Neuron (in vitro differentiated cells): Measurements from ENCODE around the gene TSBP1.
"Not testable (repeated sequence)": the region's sequence is repeated elsewhere in the genome, so short reads cannot be mapped to it uniquely, and the experiment has no call there.

ENCODE experiments used
- H2AFZ ChIP-seq: one replicate; pipeline ENCODE4 v1.6.1; 2013; ENCODE audit warnings: low read depth, mild to moderate bottlenecking, inconsistent platforms, low read length, moderate library complexity
- H3K27me3 ChIP-seq: one replicate; pipeline ENCODE4 v1.6.1; 2013; ENCODE audit warnings: low read length; ENCODE audit not compliant: insufficient read depth
- H3K36me3 ChIP-seq: one replicate; pipeline ENCODE4 v1.6.1; 2013; ENCODE audit warnings: low read length; ENCODE audit not compliant: insufficient read depth
- H3K4me1 ChIP-seq: one replicate; pipeline ENCODE4 v1.6.1; 2013; ENCODE audit warnings: low read length; ENCODE audit not compliant: insufficient read depth
- H3K4me3 ChIP-seq: 2 replicates; pipeline ENCODE4 v1.5.1; 2013; ENCODE audit warnings: mild to moderate bottlenecking, low read length, moderate library complexity
- H3K9me3 ChIP-seq: one replicate; pipeline ENCODE4 v1.6.1; 2013; ENCODE audit warnings: low read length

Gene TSBP1

GRCh38 chr6:32291543-32291942 is 80.2 kb downstream of the TSBP1 start:
- no peaks in the 10 kb centered on the region for H3K4me1 ChIP-seq
- no peaks in the 10 kb centered on the region for H3K27me3 ChIP-seq
- no peaks in the 10 kb centered on the region for H3K36me3 ChIP-seq
- H3K4me3 ChIP-seq = no peak overlapping the region
- no peaks in the 10 kb centered on the region for H3K9me3 ChIP-seq
- no peak overlapping the region for H2AFZ ChIP-seq

GRCh38 chr6:32290886-32291450 is 80.7 kb downstream of the TSBP1 start:
- Histone ChIP-seq H3K4me1 (no peaks in the 10 kb centered on the region), H3K36me3 (no peaks in the 10 kb centered on the region), H2AFZ (no peak overlapping the region), H3K27me3 (no peaks in the 10 kb centered on the region), H3K4me3 (no peak overlapping the region), H3K9me3 (no peaks in the 10 kb centered on the region)

GRCh38 chr6:32288426-32288825 is 83.3 kb downstream of the TSBP1 start:
- H3K36me3 ChIP-seq = no peaks in the 10 kb centered on the region
- H3K4me1 ChIP-seq = no peaks in the 10 kb centered on the region
- H3K4me3 ChIP-seq = no peak overlapping the region
- no peaks in the 10 kb centered on the region for H3K27me3 ChIP-seq
- H3K9me3 ChIP-seq = no peaks in the 10 kb centered on the region
- no peak overlapping the region for H2AFZ ChIP-seq

- H3K27me3 ChIP-seq, H3K36me3 ChIP-seq, H3K4me3 ChIP-seq, H2AFZ ChIP-seq, H3K9me3 ChIP-seq, H3K4me1 ChIP-seq: not testable (repeated sequence)
Measured at GRCh38 chr6:32273801-32274577, 97.7 kb downstream of the TSBP1 start.

- H3K36me3 ChIP-seq = no peaks in the 10 kb centered on the region
- H2AFZ ChIP-seq = no peak overlapping the region
- no peaks in the 10 kb centered on the region for H3K27me3 ChIP-seq
- no peaks in the 10 kb centered on the region for H3K4me1 ChIP-seq
- H3K4me3 ChIP-seq = no peak overlapping the region
- no peaks in the 10 kb centered on the region for H3K9me3 ChIP-seq
Measured at GRCh38 chr6:32271429-32271828, 100.3 kb downstream of the TSBP1 start.

GRCh38 chr6:32268459-32268858 is 103.2 kb downstream of the TSBP1 start:
- not testable (repeated sequence) for H2AFZ ChIP-seq, H3K9me3 ChIP-seq, H3K36me3 ChIP-seq, H3K4me3 ChIP-seq, H3K4me1 ChIP-seq, H3K27me3 ChIP-seq

- Histone ChIP-seq H3K36me3 (no peaks in the 10 kb centered on the region), H3K4me1 (no peaks in the 10 kb centered on the region), H3K27me3 (no peaks in the 10 kb centered on the region), H2AFZ (no peak overlapping the region), H3K9me3 (no peaks in the 10 kb centered on the region), H3K4me3 (no peak overlapping the region)
Measured at GRCh38 chr6:32267035-32267434, 104.7 kb downstream of the TSBP1 start.

- not testable (repeated sequence) for H3K4me3 ChIP-seq, H3K4me1 ChIP-seq, H3K36me3 ChIP-seq, H3K27me3 ChIP-seq, H3K9me3 ChIP-seq, H2AFZ ChIP-seq
Measured at GRCh38 chr6:32257262-32257661, 114.4 kb downstream of the TSBP1 start.

- no peak overlapping the region for H2AFZ ChIP-seq
- H3K27me3 ChIP-seq = peaks cover 2% of the 10 kb centered on the region
- peak overlapping the region; percentile 1 for H3K4me3 ChIP-seq
- H3K4me1 ChIP-seq = no peaks in the 10 kb centered on the region
- no peaks in the 10 kb centered on the region for H3K36me3 ChIP-seq
- H3K9me3 ChIP-seq = no peaks in the 10 kb centered on the region
Measured at GRCh38 chr6:32255199-32256153, 116.2 kb downstream of the TSBP1 start.

GRCh38 chr6:32254761-32255198 is 116.9 kb downstream of the TSBP1 start:
- H3K36me3 ChIP-seq = no peaks in the 10 kb centered on the region
- no peaks in the 10 kb centered on the region for H3K4me1 ChIP-seq
- no peaks in the 10 kb centered on the region for H3K9me3 ChIP-seq
- H3K27me3 ChIP-seq = peaks cover 2% of the 10 kb centered on the region
- H3K4me3 ChIP-seq = no peak overlapping the region
- no peak overlapping the region for H2AFZ ChIP-seq

- Histone ChIP-seq H3K4me3 (no peak overlapping the region), H3K4me1 (no peaks in the 10 kb centered on the region), H3K36me3 (no peaks in the 10 kb centered on the region), H2AFZ (no peak overlapping the region), H3K27me3 (peaks cover 2% of the 10 kb centered on the region), H3K9me3 (peaks cover 2% of the 10 kb centered on the region)
Measured at GRCh38 chr6:32252331-32253009, 119.2 kb downstream of the TSBP1 start.

- H3K4me1 ChIP-seq = no peaks in the 10 kb centered on the region
- H3K27me3 ChIP-seq = peaks cover 2% of the 10 kb centered on the region
- H2AFZ ChIP-seq = no peak overlapping the region
- peaks cover 2% of the 10 kb centered on the region for H3K9me3 ChIP-seq
- H3K36me3 ChIP-seq = no peaks in the 10 kb centered on the region
- no peak overlapping the region for H3K4me3 ChIP-seq
Measured at GRCh38 chr6:32249262-32249661, 122.4 kb downstream of the TSBP1 start.

- H3K9me3 ChIP-seq = peaks cover 2% of the 10 kb centered on the region
- H3K27me3 ChIP-seq = peaks cover 2% of the 10 kb centered on the region
- no peak overlapping the region for H3K4me3 ChIP-seq
- H3K4me1 ChIP-seq = no peaks in the 10 kb centered on the region
- no peaks in the 10 kb centered on the region for H3K36me3 ChIP-seq
- no peak overlapping the region for H2AFZ ChIP-seq
Measured at GRCh38 chr6:32247401-32247800, 124.3 kb downstream of the TSBP1 start.
